K562 (cell line): ENCODE results near the gene CLCF1. TPM values are rescaled to one million over a fixed set of nuclear protein-coding genes. Genes with fewer than 3 reads are reported as not detected.

ENCODE experiments used
- ARHGAP35 ChIP-seq: fragments of 450-650 bp; IDR thresholded peaks from 2 replicates; pipeline ENCODE4 v1.6.1; 2018; ENCODE audit not compliant: partially characterized antibody
- ATF1 ChIP-seq, 2 experiments: fragments of 450-650 bp in 1 of 2; IDR thresholded peaks; 2 replicates each; pipeline ENCODE4 v1.6.1; 2016; ENCODE audit warnings: missing compliant biosample characterization in 1 of 2, missing genetic modification characterization in 1 of 2
- E2F6 ChIP-seq, 2 experiments: IDR thresholded peaks; 2 replicates each; pipeline ENCODE4 v1.6.1; 2011; ENCODE audit warnings: borderline replicate concordance in 1 of 2, control low read depth in 1 of 2, low read depth in 1 of 2, low read length in 1 of 2, mild to moderate bottlenecking in 1 of 2, mixed read lengths in 1 of 2, moderate library complexity in 1 of 2; ENCODE audit not compliant: insufficient read depth in 1 of 2, insufficient read length in 1 of 2, poor library complexity in 1 of 2, severe bottlenecking in 1 of 2; ENCODE audit errors: extremely low read depth in 1 of 2
- HLTF ChIP-seq: fragments of 450-650 bp; IDR thresholded peaks from 2 replicates; pipeline ENCODE4 v1.6.1; 2016
- MED1 ChIP-seq: sonication (generic); formaldehyde crosslinking; IDR thresholded peaks from 2 replicates; pipeline ENCODE4 v1.8.1; 2023; ENCODE audit warnings: missing genetic modification reagents, borderline replicate concordance
- NR2C1 ChIP-seq, 2 experiments: fragments of 450-650 bp; IDR thresholded peaks; 2 replicates each; pipeline ENCODE4 v1.6.1; 2017; ENCODE audit warnings: mild to moderate bottlenecking in 2 of 2, antibody characterized with exemption in 1 of 2, inconsistent platforms in 1 of 2, missing compliant biosample characterization in 1 of 2, missing genetic modification characterization in 1 of 2
- NR4A1 ChIP-seq, 2 experiments: fragments of 250-450 bp in 1 of 2; fragments of 450-650 bp in 1 of 2; sonication (Bioruptor Pico) in 1 of 2; IDR thresholded peaks; 2 replicates each; pipeline versions ENCODE4 v1.4.0 to v1.6.1; 2016 to 2020; ENCODE audit warnings: mild to moderate bottlenecking in 2 of 2, missing compliant biosample characterization in 1 of 2, missing genetic modification characterization in 1 of 2, moderate library complexity in 1 of 2
- PATZ1 ChIP-seq: fragments of 250-450 bp; sonication (Bioruptor Pico); IDR thresholded peaks from 2 replicates; pipeline ENCODE4 v1.5.0; 2020; ENCODE audit warnings: mild to moderate bottlenecking, borderline replicate concordance
- POLR2AphosphoS2 ChIP-seq: IDR thresholded peaks from 2 replicates; pipeline ENCODE4 v1.6.1; 2012; ENCODE audit warnings: low read length, improper control_type of control experiment
- RBM17 ChIP-seq: fragments of 200-400 bp; formaldehyde crosslinking; IDR thresholded peaks from 2 replicates; pipeline ENCODE4 v1.6.1; 2017; ENCODE audit warnings: low read depth, mild to moderate bottlenecking, low read length, borderline replicate concordance
- RBM39 ChIP-seq: fragments of 200-400 bp; formaldehyde crosslinking; optimal IDR thresholded peaks from 2 replicates; pipeline ENCODE3; 2018; ENCODE audit warnings: low read depth, low read length
- SP1 ChIP-seq: sonication (generic); formaldehyde crosslinking; IDR thresholded peaks from 2 replicates; pipeline ENCODE4 v1.8.1; 2022; ENCODE audit warnings: mild to moderate bottlenecking, missing genetic modification reagents
- SPI1 ChIP-seq: IDR thresholded peaks from 2 replicates; pipeline ENCODE4 v1.6.1; 2011; ENCODE audit warnings: low read depth, low read length, control low read depth, borderline replicate concordance
- TCF3 ChIP-seq: sonication (generic); formaldehyde crosslinking; IDR thresholded peaks from 2 replicates; pipeline ENCODE4 v1.4.0; 2020; ENCODE audit warnings: mild to moderate bottlenecking, missing genetic modification reagents
- VEZF1 ChIP-seq: fragments of 200-800 bp; sonication (Bioruptor generic); IDR thresholded peaks from 2 replicates; pipeline ENCODE4 v1.6.1; 2017; ENCODE audit warnings: missing genetic modification characterization, missing compliant biosample characterization
- XRCC5 ChIP-seq: fragments of 200-400 bp; formaldehyde crosslinking; IDR thresholded peaks from 2 replicates; pipeline ENCODE4 v1.6.1; 2017; ENCODE audit warnings: low read depth, mild to moderate bottlenecking, low read length
- ZBTB9 ChIP-seq: fragments of 450-650 bp; formaldehyde crosslinking; IDR thresholded peaks from 2 replicates; pipeline ENCODE4 v1.4.0; 2020; ENCODE audit warnings: mild to moderate bottlenecking, moderate library complexity
- ZFX ChIP-seq: sonication (generic); formaldehyde crosslinking; IDR thresholded peaks from 2 replicates; pipeline ENCODE4 v1.8.0; 2022; ENCODE audit warnings: mild to moderate bottlenecking, missing genetic modification reagents, moderate library complexity
- ZNF12 ChIP-seq: sonication (generic); formaldehyde crosslinking; IDR thresholded peaks from 2 replicates; pipeline ENCODE4 v1.4.0; 2020; ENCODE audit warnings: mild to moderate bottlenecking, missing genetic modification reagents
- polyA plus RNA-seq, 8 experiments: library from polyadenylated mRNA; depleted of rRNA in 4 of 8; stranded (reverse) in 5 of 8; unstranded in 3 of 8; fragments of >200 nt; fragmentation: Nextera tagmentation in 2 of 8; fragmentation: Illumina TruSeq in 1 of 8; extraction: Ambion mirVana in 2 of 8; extraction: Trizol in 1 of 8; gene quantifications; 2 replicates each; pipeline versions ENCODE4 v1.2.1 to v1.2.3, GENCODE V29; 2011 to 2014; ENCODE audit warnings: inconsistent platforms in 1 of 8, missing spikeins in 1 of 8
- total RNA-seq, 7 experiments: library from RNA; depleted of rRNA in 6 of 7; stranded (reverse); fragments of >200 nt in 6 of 7; fragmentation: Illumina TruSeq in 2 of 7; extraction: Trizol in 2 of 7; gene quantifications; 2 replicates each; pipeline versions ENCODE4 v1.2.1 to v1.2.3, GENCODE V29; 2011 to 2021; ENCODE audit warnings: low replicate concordance in 1 of 7

CLCF1 gene
- total and polyA plus RNA-seq, 9 of the 15 experiments (the other 6 are each of a cell fraction or from before 2014, with no cell fraction given): 0.49 to 5.8 (median 3.0) TPM

GRCh38 chr11:67354075-67355022 lies 19.0 kb downstream of the CLCF1 start (continued):
- TF ChIP-seq PATZ1 (no peak), ZBTB9 (CRISPR knock-in tag) (no peak), RBM39 (no peak), ZFX (CRISPR knock-in tag) (no peak), RBM17 (no peak), SPI1 (no peak), ATF1 (CRISPR knock-in tag; IDR thresholded peaks at IDR 0.05) (no peak), ATF1 (tag; IDR thresholded peaks at IDR 0.05) (peak; percentile 62; the same call in 1 of the 2 replicates), ZNF12 (CRISPR knock-in tag) (no peak), TCF3 (peak; percentile 67), ARHGAP35 (no peak), MED1 (no peak), XRCC5 (no peak; the same call in 1 of the 2 replicates), VEZF1 (CRISPR knock-in tag) (peak; percentile 76), NR4A1 (CRISPR knock-in tag; IDR thresholded peaks at IDR 0.05) (0 out of 2 replicates have a peak, but pooled peaks have one; percentile 64), NR4A1 (tag; IDR thresholded peaks at IDR 0.05) (no peak), HLTF (no peak), POLR2AphosphoS2 (no peak), SP1 (CRISPR knock-in tag) (peak; percentile 11; the same call in 1 of the 2 replicates), E2F6 (IDR thresholded peaks at IDR 0.05; ENCODE audit: borderline replicate concordance in 1 of 2, extremely low read depth in 1 of 2, insufficient read depth in 1 of 2, insufficient read length in 1 of 2, low read depth in 1 of 2, low read length in 1 of 2, poor library complexity in 1 of 2, severe bottlenecking in 1 of 2) (peak in 1 of 2 experiments; percentile 14), NR2C1 (IDR thresholded peaks at IDR 0.05) (peak; percentile 92), NR2C1 (tag; IDR thresholded peaks at IDR 0.05) (peak; percentile 96)
